Transverse colon (tissue), 4 donors: ENCODE data around the gene TOR4A. TPM values are rescaled to one million over a fixed set of nuclear protein-coding genes. Genes with fewer than 3 reads are reported as not detected.
A peak's percentile ranks its signal among the peaks of the same experiment; 100 is the strongest.

ENCODE experiments used
- DNase-seq: peaks from one replicate; pipeline ENCODE4 v3.0.0-alpha.2; 2019
- H3K27ac ChIP-seq, 4 donors: fragments of 200-600 bp; sonication (generic); 2 replicates each; pipeline ENCODE4 v1.5.1; 2016 to 2018; ENCODE audit warnings: inconsistent platforms in 4 of 4
- H3K27me3 ChIP-seq: fragments of 200-600 bp; sonication (generic); 2 replicates; pipeline ENCODE4 v1.5.1; 2017; ENCODE audit warnings: inconsistent platforms
- H3K36me3 ChIP-seq, 4 donors: fragments of 200-600 bp; sonication (generic); 2 replicates each; pipeline ENCODE4 v1.5.1; 2017 to 2019; ENCODE audit warnings: inconsistent platforms in 4 of 4
- H3K4me1 ChIP-seq, 4 donors: fragments of 200-600 bp; sonication (generic); 2 replicates each; pipeline ENCODE4 v1.5.1; 2017 to 2020; ENCODE audit warnings: inconsistent platforms in 4 of 4
- H3K4me3 ChIP-seq, 4 donors: fragments of 200-600 bp; sonication (generic); 1 replicate in 1 of 4; 2 replicates in 3 of 4; pipeline versions ENCODE4 v1.5.1 to v1.6.1; 2017 to 2019; ENCODE audit warnings: inconsistent platforms in 4 of 4
- H3K9me3 ChIP-seq, 2 donors: fragments of 200-600 bp; sonication (generic); 2 replicates each; pipeline ENCODE4 v1.5.1; 2017 to 2019; ENCODE audit warnings: inconsistent platforms in 2 of 2
- EP300 ChIP-seq: sonication (generic); formaldehyde crosslinking; IDR thresholded peaks from one replicate; pipeline ENCODE4 v1.6.1; 2017; ENCODE audit warnings: antibody characterized with exemption, low read depth
- POLR2A ChIP-seq: fragments of 450-650 bp; IDR thresholded peaks from one replicate; pipeline ENCODE4 v1.6.1; 2016; ENCODE audit warnings: antibody characterized with exemption, mild to moderate bottlenecking, moderate library complexity
- POLR2AphosphoS5 ChIP-seq, 3 donors: sonication (generic); formaldehyde crosslinking; IDR thresholded peaks; one replicate each; pipeline ENCODE4 v1.6.1; 2016; ENCODE audit warnings: antibody characterized with exemption in 3 of 3
- WGBS, 2 donors: methylation state at CpG; one replicate each; pipeline ENCODE4 v1.1.5; 2018; ENCODE audit warnings: low coverage in 1 of 2; 5-methylcytosine and 5-hydroxymethylcytosine counted together
- in situ Hi-C, 4 donors: fragments of 200-750 bp; cut with MboI; loops; one replicate each; pipeline versions ENCODE4 v1.15.0 to v1.15.1; 2017; ENCODE audit warnings: low sequenced_read_pairs in 3 of 4, low pct_ligation_motif_present in 1 of 4, low pct_unique_long_range_greater_than_20kb in 1 of 4
- intact Hi-C: fragments of 100-400 bp; cut with DNase I; formaldehyde crosslinking; loops from one replicate; pipeline ENCODE4 v1.15.1; 2023; ENCODE audit warnings: low total_unique reads
- total RNA-seq, 4 donors: library from RNA; depleted of rRNA; stranded (reverse); fragments of >200 nt; gene quantifications; one replicate each; pipeline ENCODE4 v1.1.0, GENCODE V29; 2016
- TF ChIP-seq, protein P1 (sequence below), 5 experiments: fragments of 200-600 bp in 3 of 5; fragments of 450-650 bp in 2 of 5; sonication (generic) in 3 of 5; IDR thresholded peaks; 1 replicate in 2 of 5; 2 replicates in 3 of 5; pipeline ENCODE4 v1.5.1; 2016 to 2017; ENCODE audit warnings: antibody characterized with exemption in 5 of 5, inconsistent platforms in 3 of 5, mild to moderate bottlenecking in 2 of 5, moderate library complexity in 1 of 5

TOR4A gene
- total RNA-seq, 4 donors from 2014 or later = 49.2 to 121 (median 71.7) TPM

DNA sequence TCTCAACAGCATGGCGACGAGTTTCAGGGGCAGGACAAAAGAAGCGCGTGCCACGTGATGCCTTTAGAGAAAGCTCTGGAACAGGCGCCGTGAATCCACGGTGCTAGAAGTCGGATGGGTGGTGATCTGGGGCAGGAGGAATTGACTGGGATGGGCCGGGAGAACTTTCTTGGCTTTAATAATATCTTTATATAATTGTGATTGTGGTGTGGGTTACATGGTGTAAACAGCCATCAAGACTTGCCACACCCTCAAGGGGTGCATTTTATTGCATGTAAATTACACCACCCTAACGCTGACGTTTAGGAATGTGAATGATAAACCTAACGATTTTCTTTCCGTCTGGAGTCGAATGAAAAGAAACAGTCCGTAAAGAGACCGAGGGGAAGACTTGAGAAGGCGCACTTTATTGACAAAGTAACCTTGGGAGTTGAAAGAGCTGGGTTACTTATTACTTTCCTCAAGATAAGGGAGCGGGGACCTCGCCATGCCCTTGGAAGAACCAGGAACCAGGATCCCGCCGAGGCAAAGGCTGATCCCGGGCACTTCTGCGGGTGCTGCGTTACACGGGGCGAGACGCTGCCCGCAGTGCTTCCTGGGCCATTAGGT, 16.1 kb downstream of the TOR4A start:
- intact Hi-C loops = no loop called here
- peaks cover 6 to 46% (median 38%) of the 10 kb centered on the region in 4 donors for H3K4me1 ChIP-seq
- peak overlapping the region; percentile 86 to 91 (median 88) for H3K27ac ChIP-seq
- WGBS, 2 donors = 50 to 64% methylated on average over 9 to 29 of the region's 29 CpGs
- H3K27me3 ChIP-seq = peaks cover 47% of the 10 kb centered on the region
- H3K4me3 ChIP-seq = no peak overlapping the region
- H3K9me3 ChIP-seq = no peaks in the 10 kb centered on the region
- in situ Hi-C loops = loop anchor here in 2 of 4 donors (25.0 kb wide), 1 partner anchor 119 kb away; the partner anchor contains the start of genes EXD3 (in 2 of the 2) and NOXA1 (in 2 of the 2)
- DNase-seq = peak; percentile 87
- no peaks in the 10 kb centered on the region for H3K36me3 ChIP-seq
- TF ChIP-seq POLR2A (peak; percentile 35), EP300 (peak; percentile 89), POLR2AphosphoS5 (IDR thresholded peaks at IDR 0.05) (peak in 2 of 3 donors; percentile 44 to 63)
- TF ChIP-seq, protein P1, sequence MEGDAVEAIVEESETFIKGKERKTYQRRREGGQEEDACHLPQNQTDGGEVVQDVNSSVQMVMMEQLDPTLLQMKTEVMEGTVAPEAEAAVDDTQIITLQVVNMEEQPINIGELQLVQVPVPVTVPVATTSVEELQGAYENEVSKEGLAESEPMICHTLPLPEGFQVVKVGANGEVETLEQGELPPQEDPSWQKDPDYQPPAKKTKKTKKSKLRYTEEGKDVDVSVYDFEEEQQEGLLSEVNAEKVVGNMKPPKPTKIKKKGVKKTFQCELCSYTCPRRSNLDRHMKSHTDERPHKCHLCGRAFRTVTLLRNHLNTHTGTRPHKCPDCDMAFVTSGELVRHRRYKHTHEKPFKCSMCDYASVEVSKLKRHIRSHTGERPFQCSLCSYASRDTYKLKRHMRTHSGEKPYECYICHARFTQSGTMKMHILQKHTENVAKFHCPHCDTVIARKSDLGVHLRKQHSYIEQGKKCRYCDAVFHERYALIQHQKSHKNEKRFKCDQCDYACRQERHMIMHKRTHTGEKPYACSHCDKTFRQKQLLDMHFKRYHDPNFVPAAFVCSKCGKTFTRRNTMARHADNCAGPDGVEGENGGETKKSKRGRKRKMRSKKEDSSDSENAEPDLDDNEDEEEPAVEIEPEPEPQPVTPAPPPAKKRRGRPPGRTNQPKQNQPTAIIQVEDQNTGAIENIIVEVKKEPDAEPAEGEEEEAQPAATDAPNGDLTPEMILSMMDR (IDR thresholded peaks at IDR 0.05) = no peak

DNA sequence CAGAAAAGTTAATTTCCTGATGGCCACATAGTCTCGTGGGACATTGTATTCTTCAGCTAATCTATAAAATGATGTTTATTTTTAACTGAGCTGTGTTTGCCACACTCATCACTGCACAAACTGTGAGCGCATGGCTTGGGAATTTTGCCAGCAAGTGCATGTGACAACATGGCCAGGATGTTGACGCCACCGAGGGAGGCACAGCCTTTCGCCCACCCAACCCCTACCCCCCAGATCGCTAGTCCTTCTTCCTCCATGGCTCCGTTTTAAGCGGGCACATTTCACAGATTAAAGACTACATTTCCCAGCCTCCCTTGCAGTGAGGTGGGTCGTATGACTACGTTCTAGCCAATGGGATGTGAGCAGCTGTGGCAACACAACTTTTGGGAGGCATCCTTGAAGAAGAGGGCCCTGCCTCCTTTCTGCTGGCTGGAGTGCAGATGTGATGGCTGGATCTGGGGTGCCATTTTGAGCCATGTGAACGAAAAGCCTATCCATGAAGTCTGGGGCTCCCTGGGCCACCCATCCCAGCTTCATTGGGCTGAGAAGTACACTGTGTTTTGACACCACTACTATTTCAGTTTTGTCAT, 16.7 kb downstream of the TOR4A start:
- no peak for DNase-seq
- Histone ChIP-seq H3K9me3 (no peaks in the 10 kb centered on the region), H3K4me1 (peaks cover 6 to 51% (median 39%) of the 10 kb centered on the region in 4 donors), H3K27ac (peak overlapping the region; percentile 86 to 91 (median 88)), H3K27me3 (peaks cover 53% of the 10 kb centered on the region), H3K36me3 (no peaks in the 10 kb centered on the region), H3K4me3 (no peak overlapping the region)
- in situ Hi-C loops (loop anchor here in 2 of 4 donors (25.0 kb wide), 1 partner anchor 118 kb away; the partner anchor contains the start of genes EXD3 (in 2 of the 2) and NOXA1 (in 2 of the 2)), intact Hi-C loops (no loop called here)
- TF ChIP-seq, protein P1 (IDR thresholded peaks at IDR 0.05) = no peak
- TF ChIP-seq POLR2AphosphoS5 (IDR thresholded peaks at IDR 0.05) (peak in 1 of 3 donors; percentile 0), EP300 (no peak), POLR2A (peak; percentile 10)
- WGBS, 2 donors = 21 to 33% methylated on average over 4 to 11 of the region's 11 CpGs

DNA sequence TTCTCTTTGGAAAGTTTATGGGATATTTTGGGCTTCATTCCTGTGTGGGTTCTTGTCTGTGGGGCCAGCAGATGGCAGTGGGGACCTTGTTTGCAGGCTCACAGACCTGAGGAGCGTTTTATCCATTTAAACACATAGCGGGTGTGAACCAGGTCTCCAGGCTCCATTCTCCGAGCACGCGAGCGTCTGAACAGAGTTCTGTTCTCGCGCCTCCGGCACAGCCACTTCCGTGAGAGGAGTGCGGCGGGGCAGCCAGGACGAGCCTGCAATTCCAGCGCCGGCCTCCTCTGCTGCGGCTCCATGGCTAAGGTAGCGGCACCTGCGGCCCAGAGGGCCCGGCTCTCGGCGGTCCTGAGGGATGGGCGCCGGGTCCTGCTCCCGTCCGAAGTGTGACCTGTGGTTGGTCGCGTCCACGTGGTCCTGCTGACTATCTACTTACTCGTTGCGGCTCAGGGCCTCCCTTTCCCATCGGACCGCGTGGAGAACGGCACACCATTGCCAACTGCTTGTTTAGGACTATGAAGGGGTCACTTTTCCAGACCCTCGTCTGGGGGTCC, 17.2 kb downstream of the TOR4A start:
- intact Hi-C loops = no loop called here

More for the DNA sequence above, 17.2 kb downstream of the TOR4A start:
- Histone ChIP-seq H3K4me1 (peaks cover 6 to 51% (median 40%) of the 10 kb centered on the region in 4 donors), H3K27ac (peak overlapping the region; percentile 86 to 91 (median 88)), H3K36me3 (no peaks in the 10 kb centered on the region), H3K27me3 (peaks cover 59% of the 10 kb centered on the region), H3K4me3 (peak overlapping the region in 2 of 4 donors; percentile 49 to 52), H3K9me3 (no peaks in the 10 kb centered on the region)
- in situ Hi-C loops = loop anchor here in 2 of 4 donors (25.0 kb wide), 1 partner anchor 118 kb away; the partner anchor contains the start of genes EXD3 (in 2 of the 2) and NOXA1 (in 2 of the 2)
- peak; percentile 32 for DNase-seq
- TF ChIP-seq EP300 (no peak), POLR2A (peak; percentile 5), POLR2AphosphoS5 (IDR thresholded peaks at IDR 0.05) (peak in 1 of 3 donors; percentile 58)
- TF ChIP-seq, protein P1 (IDR thresholded peaks at IDR 0.05) = peak in 3 of 5 experiments; percentile 7 to 22 (median 9)
- 45 to 50% methylated on average over 2 to 26 of the region's 35 CpGs for WGBS, 2 donors
